IMR-90 (cell line): ENCODE results near the gene NPAS1. TPM values are rescaled to one million over a fixed set of nuclear protein-coding genes. Genes with fewer than 3 reads are reported as not detected.

Source experiments
- ATAC-seq: fragments of 200-7000 bp; cut with Tn5 transposase; 2 replicates; pipeline ENCODE4 v1.9.1; 2020; ENCODE audit warnings: low read depth, mild to moderate bottlenecking, moderate library complexity
- BruUV-seq: library from RNA; stranded (reverse); fragments of 400-500 nt; replicated peaks from 2 replicates; lab custom pipeline; 2021; lab: Mats Ljungman, UMichigan
- CTCF ChIA-PET: fragments of 300-600 bp; formaldehyde crosslinking; extraction: SDS; loops from one replicate; lab custom pipeline; 2021; ENCODE audit warnings: antibody characterized with exemption; lab: Yijun Ruan, JAX
- POLR2A ChIA-PET: fragments of 300-600 bp; sonication (Branson Sonifier 250); formaldehyde crosslinking; loops from one replicate; lab custom pipeline; 2022; ENCODE audit warnings: antibody characterized with exemption; ENCODE audit not compliant: unreplicated experiment; lab: Charles Lee
- DNase-seq: peaks from one replicate; pipeline ENCODE4 v3.0.0; 2013
- H2AFZ ChIP-seq: replicated peaks from 2 replicates; pipeline ENCODE3; 2013; ENCODE audit warnings: low read length, mild to moderate bottlenecking; ENCODE audit not compliant: poor library complexity
- H2AK5ac ChIP-seq: 2 replicates; pipeline ENCODE4 v1.6.1; 2013; ENCODE audit warnings: low read depth, low read length, inconsistent platforms
- H2AK9ac ChIP-seq: replicated peaks from 2 replicates; pipeline ENCODE3; 2013; ENCODE audit warnings: mild to moderate bottlenecking, low read depth, low read length, moderate library complexity; ENCODE audit not compliant: poor library complexity
- H2BK120ac ChIP-seq: 2 replicates; pipeline ENCODE4 v1.6.1; 2013; ENCODE audit warnings: low read depth, low read length, inconsistent platforms
- H2BK15ac ChIP-seq: 3 replicates; pipeline ENCODE4 v1.6.1; 2013; ENCODE audit warnings: low read depth, low read length, inconsistent platforms
- H2BK20ac ChIP-seq: 2 replicates; pipeline ENCODE4 v1.6.1; 2013; ENCODE audit warnings: low read depth, mild to moderate bottlenecking, inconsistent platforms, low read length, moderate library complexity
- H2BK5ac ChIP-seq: 2 replicates; pipeline ENCODE4 v1.6.1; 2013; ENCODE audit warnings: mild to moderate bottlenecking, low read depth, low read length, inconsistent platforms; ENCODE audit not compliant: poor library complexity, severe bottlenecking
- H3K14ac ChIP-seq: replicated peaks from 2 replicates; pipeline ENCODE4 v1.6.1; 2013; ENCODE audit warnings: low read depth, low read length, inconsistent platforms
- H3K18ac ChIP-seq: 2 replicates; pipeline ENCODE4 v1.6.1; 2013; ENCODE audit warnings: low read depth, low read length, control low read depth
- H3K23ac ChIP-seq: 2 replicates; pipeline ENCODE4 v1.6.1; 2013; ENCODE audit warnings: low read depth, low read length, inconsistent platforms
- H3K27ac ChIP-seq: 2 replicates; pipeline ENCODE4 v1.5.1; 2013; ENCODE audit warnings: mild to moderate bottlenecking, control low read depth, low read length; ENCODE audit not compliant: insufficient read depth
- H3K27me3 ChIP-seq: 2 replicates; pipeline ENCODE4 v1.6.1; 2013; ENCODE audit warnings: low read length; ENCODE audit not compliant: control insufficient read depth, insufficient read depth
- H3K36me3 ChIP-seq: 2 replicates; pipeline ENCODE4 v1.6.1; 2013; ENCODE audit warnings: low read length, mixed read lengths; ENCODE audit not compliant: control insufficient read depth, insufficient read depth
- H3K4ac ChIP-seq: 2 replicates; pipeline ENCODE4 v1.6.1; 2013; ENCODE audit warnings: low read depth, low read length, inconsistent platforms
- H3K4me1 ChIP-seq: 2 replicates; pipeline ENCODE4 v1.6.1; 2013; ENCODE audit warnings: low read length, mixed read lengths; ENCODE audit not compliant: control insufficient read depth, insufficient read depth
- H3K4me2 ChIP-seq: 2 replicates; pipeline ENCODE4 v1.6.1; 2013; ENCODE audit warnings: low read depth, mild to moderate bottlenecking, control low read depth, low read length, moderate library complexity
- H3K4me3 ChIP-seq: 2 replicates; pipeline ENCODE4 v1.5.1; 2013; ENCODE audit warnings: low read depth, mild to moderate bottlenecking, control low read depth, low read length, moderate library complexity; ENCODE audit not compliant: insufficient read depth
- H3K56ac ChIP-seq: 2 replicates; pipeline ENCODE4 v1.6.1; 2013; ENCODE audit warnings: low read length, inconsistent platforms; ENCODE audit not compliant: insufficient read depth; ENCODE audit errors: extremely low read depth
- H3K79me1 ChIP-seq, 2 experiments: 2 replicates each; pipeline ENCODE4 v1.6.1; 2013; ENCODE audit warnings: low read length in 2 of 2, inconsistent platforms in 1 of 2, low read depth in 1 of 2
- H3K9ac ChIP-seq: 2 replicates; pipeline ENCODE4 v1.6.1; 2013; ENCODE audit warnings: low read depth, low read length, control low read depth
- H3K9me1 ChIP-seq: 2 replicates; pipeline ENCODE4 v1.6.1; 2013; ENCODE audit warnings: low read length, inconsistent platforms; ENCODE audit not compliant: insufficient read depth
- H3K9me3 ChIP-seq: 2 replicates; pipeline ENCODE4 v1.6.1; 2013; ENCODE audit warnings: low read length; ENCODE audit not compliant: control insufficient read depth, insufficient read depth
- H4K20me1 ChIP-seq: 2 replicates; pipeline ENCODE4 v1.6.1; 2013; ENCODE audit warnings: low read length, inconsistent platforms; ENCODE audit not compliant: insufficient read depth
- H4K5ac ChIP-seq: 2 replicates; pipeline ENCODE4 v1.6.1; 2013; ENCODE audit warnings: mild to moderate bottlenecking, low read depth, low read length, control low read depth
- H4K8ac ChIP-seq, 2 experiments: 2 replicates each; pipeline ENCODE4 v1.6.1; 2013; ENCODE audit warnings: low read depth in 2 of 2, low read length in 2 of 2, control low read depth in 1 of 2, inconsistent platforms in 1 of 2
- H4K91ac ChIP-seq: 2 replicates; pipeline ENCODE4 v1.6.1; 2013; ENCODE audit warnings: low read depth, low read length, inconsistent platforms; ENCODE audit not compliant: insufficient read depth
- MAZ ChIP-seq: IDR thresholded peaks from 2 replicates; pipeline ENCODE4 v1.6.1; 2012; ENCODE audit warnings: low read depth, mild to moderate bottlenecking, low read length, improper control_type of control experiment, moderate library complexity, borderline replicate concordance
- WGBS, 2 experiments: methylation state at CpG; one replicate each; pipeline versions ENCODE4 v1.1.5 to v1.1.7; 2013; ENCODE audit warnings: missing lambda C conversion rate in 2 of 2; ENCODE audit not compliant: insufficient read length in 1 of 2; ENCODE audit errors: extremely low coverage in 2 of 2; 5-methylcytosine and 5-hydroxymethylcytosine counted together
- dilution Hi-C: fragments of 300-500 bp; cut with HindIII; formaldehyde crosslinking; loops from one replicate; pipeline ENCODE4 v1.14.3; 2018; ENCODE audit warnings: low sequenced_read_pairs; ENCODE audit not compliant: unreplicated experiment
- in situ Hi-C: fragments of 300-500 bp; cut with MboI; formaldehyde crosslinking; loops from 3 replicates; pipeline ENCODE4 v1.14.3; 2019; ENCODE audit warnings: low sequenced_read_pairs, inconsistent platforms, mixed read lengths
- intact Hi-C: fragments of 100-400 bp; cut with micrococcal nuclease; formaldehyde crosslinking; loops from 2 replicates; pipeline ENCODE4 v1.10.0; 2022
- polyA plus RNA-seq, 3 experiments: library from polyadenylated mRNA; depleted of rRNA; stranded (reverse); fragments of >200 nt; gene quantifications; 2 replicates each; pipeline ENCODE4 v1.2.3, GENCODE V29; 2012; ENCODE audit warnings: low replicate concordance in 1 of 3
- total RNA-seq: library from RNA; depleted of rRNA; stranded (reverse); fragments of >200 nt; gene quantifications from 2 replicates; pipeline ENCODE4 v1.2.3, GENCODE V29; 2012

The NPAS1 gene
- total and polyA plus RNA-seq, 2 of the 4 experiments (the other 2 are of a cell fraction), result 0.36 to 5.7 TPM

- no CpG with 5 or more reads among the region's 6 CpGs for WGBS, 2 experiments
- CTCF ChIA-PET, result interaction anchor here (1.7 kb wide), 1 partner anchor 8 kb away, joined by 5 read pairs; no protein-coding TSS in a partner anchor
- POLR2A ChIA-PET, result interaction anchor here (0.9 kb wide), 1 partner anchor 239 kb away, joined by 3 read pairs; no protein-coding TSS in a partner anchor
Observed at GRCh38 chr19:46983097-46983496, 36.5 kb upstream of the NPAS1 start.

More at GRCh38 chr19:46983097-46983496, 36.5 kb upstream of the NPAS1 start:
- no peak overlapping the region for H3K27ac ChIP-seq
- H3K9ac ChIP-seq, result no peak overlapping the region
- H2BK20ac ChIP-seq, result no peak overlapping the region
- H3K23ac ChIP-seq, result no peak overlapping the region
- no peak overlapping the region for H3K4ac ChIP-seq
- no peak overlapping the region for H3K14ac ChIP-seq
- H3K4me2 ChIP-seq, result no peak overlapping the region
- no peak overlapping the region for H4K5ac ChIP-seq
- in situ Hi-C loops, result no loop called here
- 0 out of 2 replicates have a peak overlapping the region, but pooled peaks have one; percentile 51 for H2AK5ac ChIP-seq
- no peak overlapping the region for H3K18ac ChIP-seq
- no peak overlapping the region for H2AFZ ChIP-seq
- H2BK15ac ChIP-seq, result no peak overlapping the region
- DNase-seq (no peak), ATAC-seq (no peak)
- no peak overlapping the region for H4K8ac ChIP-seq
- H3K9me3 ChIP-seq, result no peaks in the 10 kb centered on the region
- H2AK9ac ChIP-seq, result no peak overlapping the region
- H4K91ac ChIP-seq, result no peak overlapping the region
- H3K36me3 ChIP-seq, result peaks cover 4% of the 10 kb centered on the region; the same call in 1 of the 2 replicates
- no peak overlapping the region for H3K4me3 ChIP-seq
- no peak for TF ChIP-seq MAZ
- peaks cover 30% of the 10 kb centered on the region for H3K9me1 ChIP-seq
- intact Hi-C loops, result no loop called here
- dilution Hi-C loops, result no loop called here
- H3K79me1 ChIP-seq, result peaks cover 29 to 75% of the 10 kb centered on the region in 2 experiments
- no peak overlapping the region for H2BK5ac ChIP-seq
- no peaks in the 10 kb centered on the region for H3K27me3 ChIP-seq
- H3K56ac ChIP-seq, result no peak overlapping the region
- peaks cover 30% of the 10 kb centered on the region; the same call in 1 of the 2 replicates for H4K20me1 ChIP-seq
- H3K4me1 ChIP-seq, result peaks cover 17% of the 10 kb centered on the region
- BruUV-seq, result no TSS peak
- no peak overlapping the region for H2BK120ac ChIP-seq
